HepG2 (cell line): ENCODE measurements around the gene BOLA2B. TPM values are rescaled to one million over a fixed set of nuclear protein-coding genes. Genes with fewer than 3 reads are reported as not detected.

Source experiments
- EP300 ChIP-seq, 3 experiments: sonication (generic) in 1 of 3; formaldehyde crosslinking in 1 of 3; IDR thresholded peaks; 2 replicates each; pipeline versions ENCODE4 v1.5.1 to v1.6.1; 2011 to 2020; ENCODE audit warnings: low read depth in 2 of 3, low read length in 2 of 3, borderline replicate concordance in 1 of 3, improper control_type of control experiment in 1 of 3, mild to moderate bottlenecking in 1 of 3, missing genetic modification reagents in 1 of 3, moderate library complexity in 1 of 3
- GATA4 ChIP-seq: sonication (generic); IDR thresholded peaks from 2 replicates; pipeline ENCODE4 v1.6.1; 2016; ENCODE audit warnings: antibody characterized with exemption, low read depth, borderline replicate concordance
- GATAD1 ChIP-seq: IDR thresholded peaks from 2 replicates; pipeline ENCODE4 v1.6.1; 2016; ENCODE audit warnings: missing genetic modification reagents, missing compliant biosample characterization
- JDP2 ChIP-seq: sonication (generic); formaldehyde crosslinking; IDR thresholded peaks from 2 replicates; pipeline ENCODE4 v1.8.1; 2022; ENCODE audit warnings: missing genetic modification reagents, borderline replicate concordance
- KLF16 ChIP-seq, 2 experiments: sonication (generic) in 1 of 2; formaldehyde crosslinking in 1 of 2; IDR thresholded peaks; 2 replicates each; pipeline versions ENCODE4 v1.6.1 to v1.8.0; 2016 to 2023; ENCODE audit warnings: missing genetic modification reagents in 2 of 2, missing compliant biosample characterization in 1 of 2
- MIER2 ChIP-seq: IDR thresholded peaks from 2 replicates; pipeline ENCODE4 v1.6.1; 2016; ENCODE audit warnings: missing biosample characterization, missing genetic modification reagents
- SMAD1 ChIP-seq: sonication (generic); formaldehyde crosslinking; IDR thresholded peaks from 2 replicates; pipeline ENCODE4 v1.4.0; 2020; ENCODE audit warnings: missing genetic modification reagents, low read depth, mild to moderate bottlenecking, borderline replicate concordance
- ZIK1 ChIP-seq: sonication (generic); formaldehyde crosslinking; IDR thresholded peaks from 2 replicates; pipeline ENCODE4 v1.5.0; 2020; ENCODE audit warnings: mild to moderate bottlenecking, low read depth, missing genetic modification reagents, borderline replicate concordance
- ZNF430 ChIP-seq: sonication (generic); formaldehyde crosslinking; IDR thresholded peaks from 2 replicates; pipeline ENCODE4 v1.9.0; 2021; ENCODE audit warnings: mild to moderate bottlenecking, missing genetic modification reagents
- ZNF431 ChIP-seq: sonication (generic); formaldehyde crosslinking; IDR thresholded peaks from 2 replicates; pipeline ENCODE4 v1.9.0; 2022; ENCODE audit warnings: missing genetic modification reagents, low read depth, mild to moderate bottlenecking, borderline replicate concordance
- ZNF589 ChIP-seq: sonication (generic); formaldehyde crosslinking; conservative IDR thresholded peaks from 2 replicates; pipeline ENCODE4 v1.8.0; 2022; ENCODE audit warnings: mild to moderate bottlenecking, moderate library complexity, missing genetic modification reagents
- ZNF761 ChIP-seq: sonication (generic); formaldehyde crosslinking; conservative IDR thresholded peaks from 2 replicates; pipeline ENCODE4 v1.4.0; 2020; ENCODE audit warnings: mild to moderate bottlenecking, missing genetic modification reagents
- ZNF883 ChIP-seq: sonication (generic); formaldehyde crosslinking; IDR thresholded peaks from 2 replicates; pipeline ENCODE4 v1.5.1; 2020; ENCODE audit warnings: mild to moderate bottlenecking, missing genetic modification reagents; ENCODE audit errors: not compliant biosample characterization
- polyA plus RNA-seq, 8 experiments: library from polyadenylated mRNA; depleted of rRNA in 3 of 8; stranded (reverse) in 7 of 8; unstranded in 1 of 8; fragments of >200 nt; fragmentation: Illumina TruSeq in 4 of 8; extraction: Trizol in 4 of 8; gene quantifications; 2 replicates each; pipeline versions ENCODE4 v1.2.1 to v1.2.3, GENCODE V29; 2011 to 2016; ENCODE audit warnings: low read depth in 4 of 8, missing spikeins in 1 of 8, mixed read lengths in 1 of 8; ENCODE audit not compliant: insufficient read depth in 1 of 8
- total RNA-seq, 5 experiments: library from RNA; depleted of rRNA; stranded (reverse); fragments of >200 nt; fragmentation: Illumina TruSeq; extraction: Trizol; gene quantifications; 2 replicates each; pipeline ENCODE4 v1.2.3, GENCODE V29; 2016; ENCODE audit warnings: low read depth in 1 of 5
- TF ChIP-seq, protein P1 (sequence below): IDR thresholded peaks from 2 replicates; pipeline ENCODE4 v1.6.1; 2016; ENCODE audit warnings: low read depth
- TF ChIP-seq, protein P2 (sequence below): sonication (generic); formaldehyde crosslinking; IDR thresholded peaks from 2 replicates; pipeline ENCODE4 v1.5.1; 2020; ENCODE audit warnings: mild to moderate bottlenecking, missing genetic modification reagents, moderate library complexity
- TF ChIP-seq, protein P3 (sequence below): conservative IDR thresholded peaks from 2 replicates; pipeline ENCODE4 v1.6.1; 2018; ENCODE audit warnings: missing genetic modification reagents
- TF ChIP-seq, protein P4 (sequence below): sonication (generic); formaldehyde crosslinking; IDR thresholded peaks from 2 replicates; pipeline ENCODE4 v1.8.1; 2023; ENCODE audit warnings: mild to moderate bottlenecking, missing genetic modification reagents
- TF ChIP-seq, protein P5 (sequence below): sonication (generic); formaldehyde crosslinking; conservative IDR thresholded peaks from 2 replicates; pipeline ENCODE4 v1.4.0; 2020; ENCODE audit warnings: mild to moderate bottlenecking, missing genetic modification reagents, moderate library complexity

BOLA2B gene
- total and polyA plus RNA-seq, 2 of the 13 experiments (the other 11 are each of a cell fraction or from before 2014, with no cell fraction given): 63.8 to 295 TPM

DNA sequence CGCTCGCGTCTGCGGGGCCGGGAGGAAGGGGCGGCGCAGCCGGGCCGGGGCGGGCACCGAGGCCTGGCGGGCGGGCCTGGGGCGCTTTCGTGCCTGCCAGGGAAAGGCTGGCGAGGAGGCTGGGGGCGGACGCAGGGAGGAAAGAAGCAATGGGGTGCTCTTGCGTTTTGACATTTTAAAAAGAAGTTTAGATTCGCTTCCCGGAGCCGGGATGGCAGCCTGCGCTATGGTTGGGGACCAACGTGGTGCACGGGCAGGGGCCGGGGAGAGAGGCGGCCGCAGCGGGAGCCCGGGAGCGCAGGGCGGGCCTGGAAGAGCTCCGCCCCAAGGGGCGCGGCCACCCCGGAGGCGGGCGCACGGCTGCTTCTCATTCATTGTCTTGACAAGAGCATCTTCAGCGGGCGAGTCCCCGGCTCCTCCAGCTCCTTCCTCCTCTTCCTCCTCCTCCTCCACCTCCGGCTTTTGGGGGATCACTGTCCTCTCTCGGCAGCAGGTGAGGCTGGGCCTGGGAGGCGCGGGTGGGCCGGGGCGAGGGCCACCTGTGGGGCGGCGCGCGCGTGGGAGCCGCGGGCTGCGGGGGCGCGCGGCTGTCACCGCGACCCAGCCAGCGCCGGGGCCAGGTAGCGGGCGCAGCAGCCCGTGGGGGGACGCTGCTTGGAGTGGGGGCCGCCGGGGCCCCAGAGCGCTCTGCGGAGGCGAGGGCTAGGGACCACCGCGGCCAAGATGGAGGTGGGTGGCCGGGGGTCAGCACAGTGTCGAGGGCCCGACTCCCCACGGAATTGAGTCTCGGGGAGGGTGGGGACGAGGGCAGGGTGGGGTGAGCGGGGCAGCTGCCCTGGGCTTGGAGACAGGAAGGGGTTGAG lies 10.0 kb downstream of the BOLA2B start, which contains the start of gene CORO1A (continued):
- TF ChIP-seq EP300 (IDR thresholded peaks at IDR 0.05; ENCODE audit: low read depth in 2 of 2, low read length in 2 of 2): no peak
- no peak for TF ChIP-seq EP300 (CRISPR knock-in tag; IDR thresholded peaks at IDR 0.05; ENCODE audit: borderline replicate concordance)
- TF ChIP-seq MIER2 (CRISPR knock-in tag): no peak
- TF ChIP-seq, protein P1, sequence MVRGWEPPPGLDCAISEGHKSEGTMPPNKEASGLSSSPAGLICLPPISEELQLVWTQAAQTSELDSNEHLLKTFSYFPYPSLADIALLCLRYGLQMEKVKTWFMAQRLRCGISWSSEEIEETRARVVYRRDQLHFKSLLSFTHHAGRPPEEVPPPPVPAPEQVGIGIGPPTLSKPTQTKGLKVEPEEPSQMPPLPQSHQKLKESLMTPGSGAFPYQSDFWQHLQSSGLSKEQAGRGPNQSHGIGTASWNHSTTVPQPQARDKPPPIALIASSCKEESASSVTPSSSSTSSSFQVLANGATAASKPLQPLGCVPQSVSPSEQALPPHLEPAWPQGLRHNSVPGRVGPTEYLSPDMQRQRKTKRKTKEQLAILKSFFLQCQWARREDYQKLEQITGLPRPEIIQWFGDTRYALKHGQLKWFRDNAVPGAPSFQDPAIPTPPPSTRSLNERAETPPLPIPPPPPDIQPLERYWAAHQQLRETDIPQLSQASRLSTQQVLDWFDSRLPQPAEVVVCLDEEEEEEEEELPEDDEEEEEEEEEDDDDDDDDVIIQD: no peak
- TF ChIP-seq, protein P2, sequence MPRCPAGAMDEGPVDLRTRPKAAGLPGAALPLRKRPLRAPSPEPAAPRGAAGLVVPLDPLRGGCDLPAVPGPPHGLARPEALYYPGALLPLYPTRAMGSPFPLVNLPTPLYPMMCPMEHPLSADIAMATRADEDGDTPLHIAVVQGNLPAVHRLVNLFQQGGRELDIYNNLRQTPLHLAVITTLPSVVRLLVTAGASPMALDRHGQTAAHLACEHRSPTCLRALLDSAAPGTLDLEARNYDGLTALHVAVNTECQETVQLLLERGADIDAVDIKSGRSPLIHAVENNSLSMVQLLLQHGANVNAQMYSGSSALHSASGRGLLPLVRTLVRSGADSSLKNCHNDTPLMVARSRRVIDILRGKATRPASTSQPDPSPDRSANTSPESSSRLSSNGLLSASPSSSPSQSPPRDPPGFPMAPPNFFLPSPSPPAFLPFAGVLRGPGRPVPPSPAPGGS (CRISPR knock-in tag): peak; percentile 35; the same call in 1 of the 2 replicates
- TF ChIP-seq ZNF761 (CRISPR knock-in tag): 0 out of 2 replicates have a peak, but pooled peaks have one; percentile 32
- TF ChIP-seq, protein P3, sequence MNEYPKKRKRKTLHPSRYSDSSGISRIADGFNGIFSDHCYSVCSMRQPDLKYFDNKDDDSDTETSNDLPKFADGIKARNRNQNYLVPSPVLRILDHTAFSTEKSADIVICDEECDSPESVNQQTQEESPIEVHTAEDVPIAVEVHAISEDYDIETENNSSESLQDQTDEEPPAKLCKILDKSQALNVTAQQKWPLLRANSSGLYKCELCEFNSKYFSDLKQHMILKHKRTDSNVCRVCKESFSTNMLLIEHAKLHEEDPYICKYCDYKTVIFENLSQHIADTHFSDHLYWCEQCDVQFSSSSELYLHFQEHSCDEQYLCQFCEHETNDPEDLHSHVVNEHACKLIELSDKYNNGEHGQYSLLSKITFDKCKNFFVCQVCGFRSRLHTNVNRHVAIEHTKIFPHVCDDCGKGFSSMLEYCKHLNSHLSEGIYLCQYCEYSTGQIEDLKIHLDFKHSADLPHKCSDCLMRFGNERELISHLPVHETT (CRISPR knock-in tag): 0 out of 2 replicates have a peak, but pooled peaks have one; percentile 15
- TF ChIP-seq SMAD1: no peak
- no peak for TF ChIP-seq ZNF589 (CRISPR knock-in tag)
- peak; percentile 74 for TF ChIP-seq ZNF430 (CRISPR knock-in tag)
- TF ChIP-seq KLF16 (CRISPR knock-in tag; IDR thresholded peaks at IDR 0.05): 0 out of 4 replicates have a peak, but pooled peaks of 1 of the 2 experiments have one; percentile 22
- TF ChIP-seq GATA4: peak; percentile 21; the same call in 1 of the 2 replicates
- TF ChIP-seq GATAD1: no peak
- no peak for TF ChIP-seq ZNF431 (CRISPR knock-in tag)
- no peak for TF ChIP-seq ZIK1 (CRISPR knock-in tag)
- TF ChIP-seq, protein P4, sequence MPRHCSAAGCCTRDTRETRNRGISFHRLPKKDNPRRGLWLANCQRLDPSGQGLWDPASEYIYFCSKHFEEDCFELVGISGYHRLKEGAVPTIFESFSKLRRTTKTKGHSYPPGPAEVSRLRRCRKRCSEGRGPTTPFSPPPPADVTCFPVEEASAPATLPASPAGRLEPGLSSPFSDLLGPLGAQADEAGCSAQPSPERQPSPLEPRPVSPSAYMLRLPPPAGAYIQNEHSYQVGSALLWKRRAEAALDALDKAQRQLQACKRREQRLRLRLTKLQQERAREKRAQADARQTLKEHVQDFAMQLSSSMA (CRISPR knock-in tag): peak; percentile 55; the same call in 1 of the 2 replicates
- TF ChIP-seq, protein P5, sequence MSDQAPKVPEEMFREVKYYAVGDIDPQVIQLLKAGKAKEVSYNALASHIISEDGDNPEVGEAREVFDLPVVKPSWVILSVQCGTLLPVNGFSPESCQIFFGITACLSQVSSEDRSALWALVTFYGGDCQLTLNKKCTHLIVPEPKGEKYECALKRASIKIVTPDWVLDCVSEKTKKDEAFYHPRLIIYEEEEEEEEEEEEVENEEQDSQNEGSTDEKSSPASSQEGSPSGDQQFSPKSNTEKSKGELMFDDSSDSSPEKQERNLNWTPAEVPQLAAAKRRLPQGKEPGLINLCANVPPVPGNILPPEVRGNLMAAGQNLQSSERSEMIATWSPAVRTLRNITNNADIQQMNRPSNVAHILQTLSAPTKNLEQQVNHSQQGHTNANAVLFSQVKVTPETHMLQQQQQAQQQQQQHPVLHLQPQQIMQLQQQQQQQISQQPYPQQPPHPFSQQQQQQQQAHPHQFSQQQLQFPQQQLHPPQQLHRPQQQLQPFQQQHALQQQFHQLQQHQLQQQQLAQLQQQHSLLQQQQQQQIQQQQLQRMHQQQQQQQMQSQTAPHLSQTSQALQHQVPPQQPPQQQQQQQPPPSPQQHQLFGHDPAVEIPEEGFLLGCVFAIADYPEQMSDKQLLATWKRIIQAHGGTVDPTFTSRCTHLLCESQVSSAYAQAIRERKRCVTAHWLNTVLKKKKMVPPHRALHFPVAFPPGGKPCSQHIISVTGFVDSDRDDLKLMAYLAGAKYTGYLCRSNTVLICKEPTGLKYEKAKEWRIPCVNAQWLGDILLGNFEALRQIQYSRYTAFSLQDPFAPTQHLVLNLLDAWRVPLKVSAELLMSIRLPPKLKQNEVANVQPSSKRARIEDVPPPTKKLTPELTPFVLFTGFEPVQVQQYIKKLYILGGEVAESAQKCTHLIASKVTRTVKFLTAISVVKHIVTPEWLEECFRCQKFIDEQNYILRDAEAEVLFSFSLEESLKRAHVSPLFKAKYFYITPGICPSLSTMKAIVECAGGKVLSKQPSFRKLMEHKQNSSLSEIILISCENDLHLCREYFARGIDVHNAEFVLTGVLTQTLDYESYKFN (CRISPR knock-in tag): 0 out of 2 replicates have a peak, but pooled peaks have one; percentile 17
- peak; percentile 52 for TF ChIP-seq ZNF883
- TF ChIP-seq JDP2: no peak
